ENCODE measurements around the gene EIF3L.

GRCh38 chr22:37848587-37849088 is 581 bp upstream of the EIF3L start:
- TF ChIP-seq POLR2A (IDR thresholded peaks at IDR 0.05; ENCODE audit: low read depth, low read length) (0 out of 2 replicates have a peak, but pooled peaks have one; percentile 16), POLR2AphosphoS5 (IDR thresholded peaks at IDR 0.05; ENCODE audit: low read depth, low read length) (no peak), PAX5 (IDR thresholded peaks at IDR 0.05; ENCODE audit: insufficient read depth, low read length, severe bottlenecking) (no peak), TAF1 (IDR thresholded peaks at IDR 0.05; ENCODE audit: low read depth, low read length) (no peak), SPI1 (IDR thresholded peaks at IDR 0.05; ENCODE audit: low read depth, low read length) (no peak), POU2F2 (IDR thresholded peaks at IDR 0.05; ENCODE audit: low read depth, low read length) (no peak)
